Right cardiac atrium (tissue), 5 donors: Measurements from ENCODE around the gene CPEB4. TPM values are rescaled to one million over a fixed set of nuclear protein-coding genes. Genes with fewer than 3 reads are reported as not detected.

ENCODE experiments used
- ATAC-seq, 2 donors: fragments of 200-7000 bp; cut with Tn5 transposase; one replicate each; pipeline versions ENCODE4 v1.8.0 to v1.9.1; 2020; ENCODE audit warnings: moderate library complexity in 2 of 2, mild to moderate bottlenecking in 1 of 2
- DNase-seq, 3 donors: peaks; one replicate each; pipeline ENCODE4 v3.0.0-alpha.2; 2020
- H3K27ac ChIP-seq: one replicate; pipeline ENCODE4 v1.5.1; 2013; ENCODE audit warnings: mild to moderate bottlenecking, low read length, control low read depth, moderate library complexity
- H3K27me3 ChIP-seq: one replicate; pipeline ENCODE4 v1.6.1; 2013; ENCODE audit not compliant: control insufficient read depth, insufficient read depth
- H3K4me1 ChIP-seq: one replicate; pipeline ENCODE4 v1.6.1; 2013; ENCODE audit warnings: low read length; ENCODE audit not compliant: control insufficient read depth, insufficient read depth
- H3K4me3 ChIP-seq: one replicate; pipeline ENCODE4 v1.5.1; 2013; ENCODE audit warnings: low read length, control low read depth
- H3K9me3 ChIP-seq: one replicate; pipeline ENCODE4 v1.6.1; 2013; ENCODE audit warnings: low read length; ENCODE audit not compliant: control insufficient read depth
- WGBS: extraction: QIAGEN DNeasy Blood & Tissue Kit; methylation state at CpG from one replicate; pipeline ENCODE4 v1.1.7; 2013; 5-methylcytosine and 5-hydroxymethylcytosine counted together
- intact Hi-C, 4 donors: fragments of 100-400 bp; cut with DNase I; formaldehyde crosslinking; loops; one replicate each; pipeline versions ENCODE4 v1.11.0 to v1.14.0; 2022 to 2023
- polyA plus RNA-seq: library from polyadenylated mRNA; stranded (reverse); fragments of 200-250 nt; gene quantifications from one replicate; pipeline ENCODE4 v1.2.3, GENCODE V29; 2013
- total RNA-seq, 4 donors: library from RNA; stranded (reverse); fragmentation: NEBNext Ultra II Directional; extraction: Animal tissue kit (Norgen Biotek cat#: 25700); gene quantifications; one replicate each; pipeline ENCODE4 v1.2.1, GENCODE V29; 2021
- donor health status: healthy with polysubstance abuse.
- donor health status: DM: no; HTN: yes; CAD: no.
- donor health status: DM: no; HTN: no; CAD: no.
- donor health status: DM: no; HTN: yes; CAD: no; lungs with severe emphysema.
- donor health status: DM: yes; HTN: yes; CAD: no.

The CPEB4 gene
- total and polyA plus RNA-seq, 5 donors = 23.9 to 152 (median 97.2) TPM

DNA sequence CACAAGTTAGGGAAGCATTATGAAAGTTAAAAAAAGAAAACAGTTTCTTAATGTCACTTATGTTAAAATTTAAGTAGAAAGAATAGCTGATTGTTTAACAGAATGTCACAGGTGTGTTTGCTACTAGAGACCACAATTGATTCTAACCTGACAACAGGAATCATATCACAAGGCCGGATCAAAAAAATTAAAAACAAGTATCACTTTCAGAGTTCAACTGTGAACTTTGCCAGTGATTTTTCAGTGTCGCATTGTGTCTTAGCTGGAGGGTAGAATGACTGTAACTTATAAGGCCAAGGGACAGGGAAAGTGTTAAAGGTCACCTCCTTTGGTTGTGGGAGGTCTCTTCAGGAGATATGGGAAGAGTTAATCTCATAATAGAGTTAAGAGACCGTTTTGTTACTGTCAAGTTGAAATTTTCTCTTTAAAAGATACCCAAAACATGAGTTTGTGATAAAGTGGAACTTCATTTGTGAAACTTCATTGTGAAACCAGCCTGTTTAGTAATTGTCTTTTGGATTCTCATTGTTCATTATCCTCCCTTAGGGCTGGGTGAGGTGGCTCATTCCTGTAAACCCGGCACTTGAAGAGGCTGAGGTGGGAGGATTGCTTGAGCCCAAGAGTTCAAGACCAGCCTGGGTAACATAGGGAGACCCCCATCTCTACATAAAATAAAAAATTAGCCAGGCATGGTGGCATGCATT is 40.9 kb downstream of the CPEB4 start:
- Histone ChIP-seq H3K4me3 (no peak overlapping the region), H3K9me3 (no peaks in the 10 kb centered on the region), H3K27ac (no peak overlapping the region), H3K4me1 (peaks cover 8% of the 10 kb centered on the region), H3K27me3 (no peaks in the 10 kb centered on the region)
- no peak for ATAC-seq
- 57% methylated on average over 4 of the region's 4 CpGs for WGBS
- intact Hi-C loops = no loop called here
- DNase-seq = no peak

- H3K27ac ChIP-seq = no peak overlapping the region
- no peak for ATAC-seq
- no peaks in the 10 kb centered on the region for H3K9me3 ChIP-seq
- no peak overlapping the region for H3K4me3 ChIP-seq
- H3K27me3 ChIP-seq = no peaks in the 10 kb centered on the region
- intact Hi-C loops = no loop called here
- no peak for DNase-seq
- WGBS = 58% methylated on average over 2 of the region's 2 CpGs
- H3K4me1 ChIP-seq = peaks cover 3% of the 10 kb centered on the region
These were observed 44.6 kb downstream of the CPEB4 start for GRCh38 chr5:173932695-173933139.

- no peak for DNase-seq
- no peaks in the 10 kb centered on the region for H3K9me3 ChIP-seq
- peaks cover 5% of the 10 kb centered on the region for H3K4me1 ChIP-seq
- H3K27me3 ChIP-seq = no peaks in the 10 kb centered on the region
- intact Hi-C loops = no loop called here
- no peak for ATAC-seq
- no peak overlapping the region for H3K27ac ChIP-seq
- 97% methylated on average over 2 of the region's 2 CpGs for WGBS
- H3K4me3 ChIP-seq = no peak overlapping the region
These were observed 45.8 kb downstream of the CPEB4 start for GRCh38 chr5:173933901-173934300.

DNA sequence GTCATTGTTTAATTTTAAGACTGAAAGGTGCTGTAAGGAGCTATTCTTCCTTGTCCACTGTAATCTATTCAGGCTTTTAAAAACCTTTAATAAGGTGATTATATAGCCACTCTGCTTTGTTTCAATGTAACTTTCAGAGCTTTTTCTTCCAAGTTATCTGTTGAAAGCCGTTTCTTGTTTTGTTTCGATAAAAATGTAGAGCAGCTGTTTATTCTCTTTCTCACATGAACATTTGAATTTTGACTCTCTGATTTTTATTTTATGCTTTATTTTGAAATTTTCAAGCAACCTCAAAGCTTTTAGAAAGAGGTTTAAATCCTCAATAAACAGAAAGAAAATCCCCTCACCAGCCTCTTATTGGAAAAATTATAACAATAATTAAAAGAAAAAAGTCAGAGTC is 47.2 kb downstream of the CPEB4 start:
- H3K27me3 ChIP-seq = no peaks in the 10 kb centered on the region
- no peak overlapping the region for H3K27ac ChIP-seq
- no peaks in the 10 kb centered on the region for H3K9me3 ChIP-seq
- WGBS = 64% methylated on average over 2 of the region's 2 CpGs
- H3K4me1 ChIP-seq = peaks cover 3% of the 10 kb centered on the region
- DNase-seq (no peak), ATAC-seq (no peak)
- intact Hi-C loops = no loop called here
- H3K4me3 ChIP-seq = no peak overlapping the region

- no peak for DNase-seq
- Histone ChIP-seq H3K27ac (no peak overlapping the region), H3K4me1 (peaks cover 6% of the 10 kb centered on the region), H3K9me3 (no peaks in the 10 kb centered on the region), H3K27me3 (no peaks in the 10 kb centered on the region), H3K4me3 (no peak overlapping the region)
- 65% methylated on average over 2 of the region's 2 CpGs for WGBS
- no peak for ATAC-seq
- intact Hi-C loops = no loop called here
These were observed 52.1 kb downstream of the CPEB4 start for GRCh38 chr5:173940269-173940668.

- ATAC-seq (no peak), DNase-seq (no peak)
- no peaks in the 10 kb centered on the region for H3K27me3 ChIP-seq
- H3K27ac ChIP-seq = no peak overlapping the region
- 82% methylated on average over 2 of the region's 2 CpGs for WGBS
- H3K9me3 ChIP-seq = no peaks in the 10 kb centered on the region
- peaks cover 6% of the 10 kb centered on the region for H3K4me1 ChIP-seq
- intact Hi-C loops = no loop called here
- H3K4me3 ChIP-seq = no peak overlapping the region
These were observed 53.0 kb downstream of the CPEB4 start for GRCh38 chr5:173941102-173941501.

GRCh38 chr5:173941758-173942401 is 53.7 kb downstream of the CPEB4 start:
- intact Hi-C loops = no loop called here
- 77% methylated on average over 9 of the region's 9 CpGs for WGBS
- Histone ChIP-seq H3K27me3 (no peaks in the 10 kb centered on the region), H3K4me3 (no peak overlapping the region), H3K4me1 (peaks cover 5% of the 10 kb centered on the region), H3K27ac (no peak overlapping the region), H3K9me3 (no peaks in the 10 kb centered on the region)
- peak; percentile 45 to 55 for ATAC-seq
- no peak for DNase-seq

DNA sequence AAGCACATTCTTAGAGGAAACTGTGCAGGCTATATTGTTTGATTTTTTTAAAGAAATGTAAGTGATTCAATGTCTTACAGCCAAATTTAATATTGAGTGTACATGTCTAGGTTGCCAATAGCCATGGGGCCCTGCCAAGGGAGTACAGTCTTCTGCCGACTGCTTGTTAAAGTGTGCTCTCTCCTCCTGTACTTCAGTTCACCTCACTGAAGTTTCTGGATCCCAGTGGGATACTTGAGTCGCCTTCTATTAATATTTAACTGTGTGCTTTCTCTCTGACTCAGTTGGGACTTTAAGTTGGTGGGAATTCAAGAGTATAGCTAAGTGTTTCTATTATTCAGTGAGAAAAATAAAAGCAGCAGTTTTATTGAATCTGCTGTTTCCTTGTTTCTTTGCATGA is 56.4 kb downstream of the CPEB4 start:
- no peak for ATAC-seq
- Histone ChIP-seq H3K27ac (no peak overlapping the region), H3K27me3 (no peaks in the 10 kb centered on the region), H3K4me3 (no peak overlapping the region), H3K9me3 (no peaks in the 10 kb centered on the region), H3K4me1 (peaks cover 3% of the 10 kb centered on the region)
- intact Hi-C loops = no loop called here
- DNase-seq = peak in 1 of 3 donors; percentile 45
- 50% methylated on average over 2 of the region's 2 CpGs for WGBS

DNA sequence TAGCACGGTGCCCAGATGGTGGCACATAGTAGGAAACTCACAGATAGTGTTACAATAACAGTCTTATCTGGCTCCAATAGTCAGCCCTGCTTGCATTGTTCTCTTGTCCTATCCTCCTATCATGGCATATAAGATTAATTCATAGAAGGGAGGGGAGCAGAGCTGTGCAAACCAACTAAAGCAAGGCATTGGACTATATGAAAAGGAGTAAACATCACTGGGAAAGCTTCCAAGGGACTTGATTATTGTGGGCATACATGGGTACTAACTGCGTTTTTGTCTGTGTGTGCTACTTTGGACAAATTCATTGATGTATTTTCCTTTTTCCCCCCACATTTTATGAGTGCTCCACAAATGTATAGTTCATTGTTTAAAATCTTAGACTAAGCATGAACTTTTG is 57.0 kb downstream of the CPEB4 start:
- Histone ChIP-seq H3K4me3 (no peak overlapping the region), H3K9me3 (no peaks in the 10 kb centered on the region), H3K4me1 (peaks cover 3% of the 10 kb centered on the region), H3K27me3 (no peaks in the 10 kb centered on the region), H3K27ac (no peak overlapping the region)
- ATAC-seq = no peak
- no peak for DNase-seq
- intact Hi-C loops = no loop called here
- 68% methylated on average over 2 of the region's 2 CpGs for WGBS

- Histone ChIP-seq H3K9me3 (no peaks in the 10 kb centered on the region), H3K27ac (no peak overlapping the region), H3K27me3 (no peaks in the 10 kb centered on the region), H3K4me3 (no peak overlapping the region), H3K4me1 (peaks cover 3% of the 10 kb centered on the region)
- ATAC-seq = no peak
- WGBS = 94% methylated on average over 2 of the region's 2 CpGs
- intact Hi-C loops = no loop called here
- DNase-seq = no peak
These were observed 58.2 kb downstream of the CPEB4 start for GRCh38 chr5:173946323-173946722.

- H3K9me3 ChIP-seq = no peaks in the 10 kb centered on the region
- no peaks in the 10 kb centered on the region for H3K27me3 ChIP-seq
- 49% methylated on average over 2 of the region's 2 CpGs for WGBS
- ATAC-seq (peak in 1 of 2 donors; percentile 53), DNase-seq (no peak)
- intact Hi-C loops = loop anchor here in 1 of 4 donors (10.0 kb wide), 1 partner anchor 56 kb away; no protein-coding TSS in a partner anchor
- H3K4me3 ChIP-seq = no peak overlapping the region
- peak overlapping the region; percentile 27 for H3K27ac ChIP-seq
- no peaks in the 10 kb centered on the region for H3K4me1 ChIP-seq
These were observed 62.7 kb downstream of the CPEB4 start for GRCh38 chr5:173950829-173951228.
